Right ventricle myocardium inferior (tissue), 1 donor: ENCODE data around the gene NCAPD2. TPM values are rescaled to one million over a fixed set of nuclear protein-coding genes. Genes with fewer than 3 reads are reported as not detected.
"Not testable (repeated sequence)": the region's sequence is repeated elsewhere in the genome, so short reads cannot be mapped to it uniquely, and the experiment has no call there.

Experiments used
- ATAC-seq: fragments of 200-7000 bp; cut with Tn5 transposase; one replicate; pipeline ENCODE4 v1.9.1; 2020; ENCODE audit warnings: mild to moderate bottlenecking, moderate library complexity
- DNase-seq: peaks from one replicate; pipeline ENCODE4 v3.0.0; 2021; ENCODE audit errors: missing footprints
- intact Hi-C: fragments of 100-400 bp; cut with DNase I; formaldehyde crosslinking; loops from one replicate; pipeline ENCODE4 v1.11.0; 2022
- total RNA-seq: library from RNA; stranded (reverse); fragmentation: NEBNext Ultra II Directional; extraction: Animal tissue kit (Norgen Biotek cat#: 25700); gene quantifications from one replicate; pipeline ENCODE4 v1.2.1, GENCODE V29; 2021
- donor health status: DM: no; HTN: yes; CAD: no; lungs with severe emphysema.

The NCAPD2 gene
- total RNA-seq, 1 donor from 2014 or later: 11.6 TPM

- intact Hi-C loops: loop anchor here (1.0 to 5.0 kb wide), 2 partner anchors 20 to 131 kb away; no protein-coding TSS in a partner anchor
- ATAC-seq (peak; percentile 58), DNase-seq (no peak)
Observed at GRCh38 chr12:6553051-6553868, 59.4 kb downstream of the NCAPD2 start.

- peak; percentile 45 for ATAC-seq
- intact Hi-C loops: loop anchor here (5.0 kb wide), 1 partner anchor 132 kb away; no protein-coding TSS in a partner anchor
- DNase-seq: peak; percentile 88
Observed at GRCh38 chr12:6554168-6555017, 60.5 kb downstream of the NCAPD2 start.

DNA sequence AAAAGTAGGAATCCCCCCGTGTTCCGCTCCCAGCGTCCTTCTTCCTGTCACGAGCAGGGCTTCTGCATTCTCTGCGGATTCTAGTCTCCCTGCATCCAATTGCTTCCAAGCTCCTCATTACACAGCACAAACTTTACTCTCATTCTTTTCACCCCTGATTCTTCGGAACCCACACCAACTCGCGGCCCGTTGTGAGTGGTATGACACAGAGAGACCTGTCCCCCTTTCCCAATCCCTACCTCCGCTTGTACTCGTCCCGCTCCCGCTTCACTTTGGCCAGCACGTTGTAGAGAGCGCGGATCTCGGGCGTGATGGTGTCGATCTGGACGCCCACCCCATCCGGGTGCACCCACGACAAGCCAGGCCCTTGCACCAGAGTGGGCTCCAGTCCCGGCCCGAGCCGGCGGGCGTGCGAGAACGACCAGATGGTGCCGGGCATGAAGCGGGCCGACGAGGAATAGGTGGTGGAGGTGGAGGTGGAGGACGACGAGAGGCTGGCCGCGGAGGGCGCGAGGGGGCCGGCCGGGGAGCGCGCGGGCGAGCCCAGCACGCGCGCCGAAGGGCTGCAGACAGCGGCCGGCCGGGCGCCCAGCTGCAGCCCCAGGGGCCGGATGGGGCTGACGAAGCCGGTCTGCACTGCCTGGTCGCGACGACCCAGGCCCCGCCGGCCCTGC lies 61.3 kb downstream of the NCAPD2 start:
- no peak for DNase-seq
- ATAC-seq: no peak
- intact Hi-C loops: no loop called here

GRCh38 chr12:6556496-6556817 lies 62.6 kb downstream of the NCAPD2 start:
- DNase-seq, ATAC-seq, intact Hi-C loops: not testable (repeated sequence)

GRCh38 chr12:6556857-6557256 lies 63.0 kb downstream of the NCAPD2 start:
- ATAC-seq (no peak), DNase-seq (peak; percentile 11)
- intact Hi-C loops: no loop called here

- intact Hi-C loops, ATAC-seq: not testable (repeated sequence)
- peak; percentile 47 for DNase-seq
Observed at GRCh38 chr12:6558014-6558760, 64.3 kb downstream of the NCAPD2 start.

- ATAC-seq (no peak), DNase-seq (no peak)
- intact Hi-C loops: no loop called here
Observed at GRCh38 chr12:6559500-6559899, 65.6 kb downstream of the NCAPD2 start.

GRCh38 chr12:6560501-6561205 lies 66.8 kb downstream of the NCAPD2 start:
- DNase-seq (peak; percentile 4), ATAC-seq (no peak)
- intact Hi-C loops: no loop called here

- ATAC-seq: no peak
- no peak for DNase-seq
- intact Hi-C loops: no loop called here
Observed at GRCh38 chr12:6562881-6563280, 69.0 kb downstream of the NCAPD2 start.

- intact Hi-C loops: no loop called here
- no peak for ATAC-seq
- DNase-seq: no peak
Observed at GRCh38 chr12:6563448-6564050, 69.6 kb downstream of the NCAPD2 start.

DNA sequence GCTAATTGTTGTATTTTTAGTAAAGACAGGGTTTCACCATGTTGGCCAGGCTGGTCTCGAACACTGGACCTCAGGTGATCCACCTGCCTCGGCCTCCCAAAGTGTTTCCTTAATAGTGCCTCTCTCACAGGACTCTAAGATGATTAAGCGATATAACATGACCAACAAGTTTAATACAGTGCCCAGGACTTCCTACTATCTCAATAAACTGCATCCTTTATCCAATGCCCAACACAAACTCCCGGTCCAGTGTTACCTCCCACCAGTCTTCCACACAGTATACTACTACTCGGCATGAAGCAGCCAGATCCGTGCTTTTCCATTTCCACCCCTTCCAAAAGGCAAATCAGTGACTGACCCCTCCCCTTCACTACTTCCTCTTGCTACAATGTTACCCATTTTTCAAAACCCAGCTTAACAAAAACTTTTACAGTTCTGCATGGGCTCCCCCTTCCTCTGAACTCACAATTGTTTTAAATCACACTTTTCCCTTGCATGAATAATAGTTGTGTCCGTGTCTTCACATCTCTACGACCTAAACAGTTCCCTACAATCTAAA lies 73.3 kb downstream of the NCAPD2 start:
- DNase-seq: no peak
- no peak for ATAC-seq
- intact Hi-C loops: loop anchor here (5.0 kb wide), 1 partner anchor 40 kb away; the partner anchor contains the start of gene CHD4

DNA sequence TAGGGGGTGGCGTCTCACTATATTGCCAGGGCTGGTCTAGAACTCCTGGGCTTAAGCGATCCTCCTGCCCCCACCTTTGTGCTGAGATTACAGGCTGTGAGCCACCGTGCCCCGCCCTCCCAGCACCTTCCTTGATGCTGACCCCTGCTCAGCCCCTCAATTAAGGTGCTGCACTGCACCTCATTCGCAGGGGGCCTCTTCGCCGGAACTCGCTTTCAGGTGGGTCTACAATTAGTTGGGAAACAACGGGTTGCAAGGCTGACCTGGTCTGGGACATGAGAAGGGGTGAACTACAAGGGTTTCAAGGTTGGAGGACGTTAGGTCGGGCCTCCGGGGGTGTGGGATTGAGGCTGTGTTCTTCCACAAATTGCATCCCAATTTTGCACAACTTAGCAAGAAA lies 75.4 kb downstream of the NCAPD2 start:
- ATAC-seq (peak; percentile 17), DNase-seq (no peak)
- intact Hi-C loops: loop anchor here (5.0 kb wide), 1 partner anchor 38 kb away; the partner anchor contains the start of gene CHD4

DNA sequence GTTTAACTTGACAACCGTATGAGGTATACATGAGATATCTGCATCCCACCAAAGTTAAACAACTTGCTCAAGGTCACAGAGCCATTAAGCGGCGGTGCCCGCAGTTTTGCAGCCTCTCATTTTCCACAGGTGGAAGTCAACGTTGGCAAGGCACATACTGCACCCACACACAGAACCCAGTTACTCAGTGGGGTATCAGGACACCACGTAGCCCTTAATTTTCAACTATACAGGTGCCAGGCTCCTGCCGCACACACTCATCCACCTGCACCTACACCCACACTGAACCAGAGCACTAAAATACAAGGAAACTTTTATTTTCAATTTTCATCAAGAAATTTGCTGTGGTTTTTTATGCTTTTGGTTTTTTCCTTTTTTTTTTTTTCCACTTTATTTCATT lies 75.9 kb downstream of the NCAPD2 start:
- no peak for DNase-seq
- intact Hi-C loops: loop anchor here (5.0 kb wide), 1 partner anchor 38 kb away; the partner anchor contains the start of gene CHD4
- ATAC-seq: no peak

DNA sequence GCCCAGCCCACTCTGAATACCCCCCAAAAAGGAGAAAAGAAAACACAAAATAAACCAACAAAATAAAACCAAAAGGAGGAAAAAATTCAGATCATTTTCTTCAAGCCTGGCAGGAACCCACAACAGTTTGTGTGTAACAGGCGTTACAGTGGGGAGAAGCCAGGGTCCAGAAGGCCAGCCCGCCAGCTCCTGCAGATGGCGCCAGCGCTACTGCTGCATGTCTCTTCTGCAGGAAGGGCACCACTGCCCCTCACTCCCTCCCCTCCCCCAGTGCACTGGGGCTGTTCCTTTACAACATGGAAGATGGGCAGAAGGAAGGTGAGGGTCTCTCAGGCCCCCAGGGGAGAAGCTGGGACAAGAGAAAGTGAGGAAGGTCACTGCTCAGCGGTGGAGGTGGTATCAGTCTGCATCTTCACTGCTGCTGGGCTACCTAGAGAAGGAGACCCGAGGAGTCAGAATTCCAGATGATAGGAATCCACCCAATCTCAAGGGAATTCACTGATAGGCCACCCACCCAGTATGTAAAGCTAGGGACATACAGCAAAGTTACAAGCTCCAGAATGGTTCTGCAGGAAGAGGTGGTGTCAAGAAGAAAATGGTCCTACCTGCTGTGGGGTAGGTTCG lies 76.5 kb downstream of the NCAPD2 start:
- intact Hi-C loops: no loop called here
- DNase-seq (peak; percentile 69), ATAC-seq (no peak)

DNA sequence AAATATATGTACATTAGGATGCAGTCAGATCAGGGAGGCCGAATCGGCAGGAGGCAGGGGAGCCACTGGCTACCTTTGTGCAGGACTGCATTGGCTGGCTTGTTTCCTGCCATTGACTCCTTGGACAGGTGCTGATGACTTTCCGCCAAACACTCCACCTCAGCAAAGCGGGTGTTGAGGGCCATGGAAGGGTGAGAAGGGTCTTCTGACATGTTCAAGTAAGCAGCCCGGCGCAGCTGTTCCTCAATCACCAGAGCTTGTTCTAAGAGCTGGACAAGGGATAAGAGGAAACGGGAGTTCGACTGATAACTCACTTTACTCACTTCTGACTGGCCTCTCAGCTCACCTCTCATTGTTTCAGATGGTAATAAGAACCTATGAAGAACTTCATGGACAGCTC lies 79.1 kb downstream of the NCAPD2 start:
- no peak for ATAC-seq
- intact Hi-C loops: no loop called here

DNA sequence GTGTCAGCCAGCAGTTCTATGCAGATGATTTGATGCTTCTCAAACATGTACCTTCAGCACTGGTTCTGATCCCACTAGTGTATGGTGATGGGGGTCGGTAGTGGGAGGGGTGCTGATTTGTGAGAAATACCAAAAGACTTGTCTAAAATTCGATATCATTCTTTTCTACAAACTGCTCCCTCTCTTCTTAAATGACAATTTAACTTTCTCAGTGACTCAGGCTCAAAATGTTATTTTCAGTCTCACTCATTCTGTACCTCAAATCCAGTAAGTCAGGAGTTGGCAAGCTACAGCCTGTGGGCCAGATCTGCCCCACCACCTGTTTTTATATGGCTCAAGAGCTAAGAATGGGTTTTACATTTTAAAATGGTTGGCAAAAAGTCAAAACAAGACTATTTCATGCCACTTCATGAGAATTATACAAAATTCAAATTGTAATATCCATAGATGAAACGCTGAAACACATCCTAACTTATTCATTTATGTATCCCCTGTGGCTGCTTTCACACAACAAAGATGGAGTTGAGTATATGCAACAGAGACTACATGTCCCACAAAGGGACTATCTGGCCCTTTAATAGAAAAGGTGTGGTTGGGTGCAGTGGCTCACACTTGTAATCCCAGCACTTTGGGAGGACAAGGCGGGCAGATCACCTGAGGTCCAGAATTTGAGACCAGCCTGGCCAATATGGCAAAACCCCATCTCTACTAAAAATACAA lies 80.8 kb downstream of the NCAPD2 start:
- DNase-seq (no peak), ATAC-seq (no peak)
- intact Hi-C loops: no loop called here

More for the DNA sequence above, 79.1 kb downstream of the NCAPD2 start:
- no peak for DNase-seq
